Peyer's patch (tissue), 4 donors: ENCODE data around the gene HSPA14. TPM values are rescaled to one million over a fixed set of nuclear protein-coding genes. Genes with fewer than 3 reads are reported as not detected.
"Not testable (repeated sequence)": the region's sequence is repeated elsewhere in the genome, so short reads cannot be mapped to it uniquely, and the experiment has no call there.

ENCODE experiments used
- DNase-seq, 3 donors: peaks; one replicate each; pipeline ENCODE4 v3.0.0-alpha.2; 2017 to 2019
- H3K27ac ChIP-seq, 4 donors: fragments of 200-600 bp; sonication (generic); one replicate each; pipeline ENCODE4 v1.5.1; 2016 to 2019
- H3K27me3 ChIP-seq, 2 donors: fragments of 200-600 bp; sonication (generic); one replicate each; pipeline ENCODE4 v1.5.1; 2019
- H3K36me3 ChIP-seq, 3 donors: fragments of 200-600 bp; sonication (generic); one replicate each; pipeline ENCODE4 v1.5.1; 2016 to 2019
- H3K4me1 ChIP-seq, 4 donors: fragments of 200-600 bp; sonication (generic); one replicate each; pipeline ENCODE4 v1.5.1; 2016 to 2019
- H3K4me3 ChIP-seq, 4 donors: fragments of 200-600 bp; sonication (generic); 1 replicate in 3 of 4; 2 replicates in 1 of 4; pipeline ENCODE4 v1.5.1; 2016 to 2019; ENCODE audit warnings: mild to moderate bottlenecking in 1 of 4
- H3K9me3 ChIP-seq, 4 donors: fragments of 200-600 bp; sonication (generic); one replicate each; pipeline ENCODE4 v1.5.1; 2016 to 2019; ENCODE audit warnings: mild to moderate bottlenecking in 1 of 4
- CTCF ChIP-seq, 6 experiments: fragments of 450-650 bp in 4 of 6; fragments of 200-600 bp in 2 of 6; sonication (generic) in 1 of 6; IDR thresholded peaks; one replicate each; pipeline ENCODE4 v1.5.1; 2017 to 2019; ENCODE audit warnings: antibody characterized with exemption in 6 of 6, mild to moderate bottlenecking in 3 of 6, moderate library complexity in 1 of 6
- POLR2A ChIP-seq, 2 donors: fragments of 450-650 bp; IDR thresholded peaks; one replicate each; pipeline ENCODE4 v1.5.1; 2017; ENCODE audit warnings: antibody characterized with exemption in 2 of 2, mild to moderate bottlenecking in 2 of 2, moderate library complexity in 2 of 2
- total RNA-seq, 4 donors: library from RNA; depleted of rRNA; stranded (reverse); fragments of >200 nt; gene quantifications; one replicate each; pipeline ENCODE4 v1.1.0, GENCODE V29; 2016

Gene HSPA14
- total RNA-seq, 4 donors from 2014 or later, result 11.4 to 20.6 (median 12.0) TPM

GRCh38 chr10:14858338-14858960 lies 20.3 kb downstream of the HSPA14 start:
- H3K27ac ChIP-seq, result no peak overlapping the region
- H3K4me1 ChIP-seq, result peaks cover 0 to 16% (median 0%) of the 10 kb centered on the region in 4 donors
- peaks cover 0 to 17% (median 0%) of the 10 kb centered on the region in 3 donors for H3K36me3 ChIP-seq

GRCh38 chr10:14859043-14859442 lies 20.9 kb downstream of the HSPA14 start:
- Histone ChIP-seq H3K4me3 (no peak overlapping the region), H3K27ac (no peak overlapping the region), H3K27me3 (no peaks in the 10 kb centered on the region), H3K4me1 (peaks cover 0 to 16% (median 0%) of the 10 kb centered on the region in 4 donors), H3K9me3 (no peaks in the 10 kb centered on the region), H3K36me3 (peaks cover 0 to 19% (median 0%) of the 10 kb centered on the region in 3 donors)
- TF ChIP-seq CTCF (IDR thresholded peaks at IDR 0.05), result no peak
- no peak for TF ChIP-seq POLR2A (IDR thresholded peaks at IDR 0.05)
- DNase-seq, result no peak

More at GRCh38 chr10:14858338-14858960, 20.3 kb downstream of the HSPA14 start:
- Histone ChIP-seq H3K27me3 (no peaks in the 10 kb centered on the region), H3K9me3 (no peaks in the 10 kb centered on the region), H3K4me3 (no peak overlapping the region)
- TF ChIP-seq POLR2A (IDR thresholded peaks at IDR 0.05), result no peak
- TF ChIP-seq CTCF (IDR thresholded peaks at IDR 0.05), result no peak
- no peak for DNase-seq

- Histone ChIP-seq H3K4me1 (peaks cover 0 to 16% (median 0%) of the 10 kb centered on the region in 4 donors), H3K9me3 (no peaks in the 10 kb centered on the region), H3K27me3 (no peaks in the 10 kb centered on the region), H3K4me3 (no peak overlapping the region), H3K27ac (no peak overlapping the region), H3K36me3 (peaks cover 0 to 22% (median 0%) of the 10 kb centered on the region in 3 donors)
- no peak for DNase-seq
- TF ChIP-seq CTCF (IDR thresholded peaks at IDR 0.05), result no peak
- TF ChIP-seq POLR2A (IDR thresholded peaks at IDR 0.05), result no peak
Observed at GRCh38 chr10:14859775-14860174, 21.7 kb downstream of the HSPA14 start.

GRCh38 chr10:14860791-14861190 lies 22.7 kb downstream of the HSPA14 start:
- Histone ChIP-seq H3K36me3 (peaks cover 0 to 22% (median 0%) of the 10 kb centered on the region in 3 donors), H3K27me3 (no peaks in the 10 kb centered on the region), H3K4me1 (peaks cover 0 to 16% (median 0%) of the 10 kb centered on the region in 4 donors), H3K4me3 (no peak overlapping the region), H3K27ac (peak overlapping the region in 3 of 4 donors; percentile 50 to 77 (median 76)), H3K9me3 (no peaks in the 10 kb centered on the region)
- no peak for TF ChIP-seq POLR2A (IDR thresholded peaks at IDR 0.05)
- TF ChIP-seq CTCF (IDR thresholded peaks at IDR 0.05), result no peak
- peak in 2 of 3 donors; percentile 74 to 76 for DNase-seq

GRCh38 chr10:14864466-14864865 lies 26.4 kb downstream of the HSPA14 start:
- H3K36me3 ChIP-seq, result peaks cover 0 to 38% (median 0%) of the 10 kb centered on the region in 3 donors
- H3K27me3 ChIP-seq, H3K27ac ChIP-seq, H3K4me3 ChIP-seq, H3K9me3 ChIP-seq, DNase-seq: not testable (repeated sequence)
- peaks cover 0 to 16% (median 0%) of the 10 kb centered on the region in 4 donors for H3K4me1 ChIP-seq

- peaks cover 0 to 42% (median 0%) of the 10 kb centered on the region in 3 donors for H3K36me3 ChIP-seq
- DNase-seq, H3K27ac ChIP-seq, H3K4me3 ChIP-seq, H3K9me3 ChIP-seq, H3K27me3 ChIP-seq: not testable (repeated sequence)
- peaks cover 0 to 15% (median 0%) of the 10 kb centered on the region in 4 donors for H3K4me1 ChIP-seq
Observed at GRCh38 chr10:14864871-14865270, 26.8 kb downstream of the HSPA14 start.
